OCI-M2 (cell line): ENCODE data around the gene CASZ1.

ENCODE experiments used
- DNase-seq: peaks from one replicate; lab custom pipeline; 2025; ENCODE audit not compliant: unreplicated experiment; lab: John Stamatoyannopoulos, UW

The CASZ1 gene

DNA sequence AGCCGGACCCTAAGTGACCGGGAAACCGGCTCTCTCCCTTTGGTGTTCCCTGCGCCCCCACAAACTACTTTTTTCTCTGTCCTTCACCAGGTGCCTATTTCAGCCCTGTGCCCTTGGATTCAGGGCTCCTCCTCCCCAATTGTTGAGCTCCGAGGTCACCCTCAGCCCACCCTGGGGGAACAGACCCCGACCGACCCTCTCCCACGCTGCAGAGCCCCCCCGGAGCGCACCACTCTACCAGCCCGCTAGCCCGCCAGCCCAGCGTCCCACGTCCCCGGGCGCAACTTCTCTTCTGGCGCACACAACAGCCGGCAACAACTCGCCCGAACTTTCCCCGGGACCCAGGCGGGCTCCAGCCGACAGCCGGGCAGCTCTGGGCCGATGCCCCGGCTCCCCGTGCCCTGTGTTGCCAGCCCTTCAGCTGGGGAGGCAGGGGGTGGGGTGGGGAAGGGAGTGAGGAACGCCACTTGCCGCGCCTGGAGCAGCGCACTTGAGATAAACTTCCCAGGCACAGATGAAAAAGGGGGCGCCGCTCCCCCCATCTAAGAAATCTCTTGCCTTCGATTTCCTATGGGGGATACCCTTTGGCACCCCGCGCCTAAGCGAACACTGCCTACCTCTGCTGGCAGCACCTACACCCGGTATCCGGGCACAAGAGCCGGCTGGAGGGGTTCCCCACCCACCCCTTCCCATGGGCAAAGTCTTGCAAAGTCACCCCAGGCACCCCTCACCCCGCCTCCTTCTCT lies 997 bp downstream of the CASZ1 start:
- DNase-seq, result no peak

DNA sequence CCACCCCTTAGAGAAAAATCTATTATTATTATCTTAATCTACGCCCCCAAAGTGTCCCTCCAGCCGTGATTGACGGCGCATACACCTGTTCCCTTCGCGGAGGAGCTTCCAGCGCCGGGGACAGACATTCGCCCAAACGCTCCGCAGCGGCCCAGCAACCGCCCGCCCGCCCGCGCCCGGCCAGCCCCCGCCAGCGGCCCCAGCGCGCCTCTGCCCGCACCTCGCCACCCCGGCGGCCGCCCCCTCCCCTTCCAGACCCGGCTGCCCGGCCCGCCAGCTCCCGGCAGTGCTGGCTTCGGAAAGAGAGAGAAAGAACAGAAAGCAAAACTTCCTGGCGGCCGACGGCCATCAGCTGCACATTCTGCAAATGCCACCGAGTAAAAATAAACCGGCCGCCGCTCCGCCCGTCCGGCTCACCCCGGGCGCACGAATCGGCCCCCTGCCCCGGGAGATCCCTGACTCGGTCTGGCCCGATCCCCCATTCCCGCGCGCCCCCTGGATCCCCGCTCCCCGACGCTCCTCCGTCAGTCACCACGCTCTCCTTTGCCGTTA lies 1.6 kb downstream of the CASZ1 start:
- no peak for DNase-seq

GRCh38 chr1:10793129-10793651 lies 3.3 kb downstream of the CASZ1 start:
- DNase-seq, result no peak

DNA sequence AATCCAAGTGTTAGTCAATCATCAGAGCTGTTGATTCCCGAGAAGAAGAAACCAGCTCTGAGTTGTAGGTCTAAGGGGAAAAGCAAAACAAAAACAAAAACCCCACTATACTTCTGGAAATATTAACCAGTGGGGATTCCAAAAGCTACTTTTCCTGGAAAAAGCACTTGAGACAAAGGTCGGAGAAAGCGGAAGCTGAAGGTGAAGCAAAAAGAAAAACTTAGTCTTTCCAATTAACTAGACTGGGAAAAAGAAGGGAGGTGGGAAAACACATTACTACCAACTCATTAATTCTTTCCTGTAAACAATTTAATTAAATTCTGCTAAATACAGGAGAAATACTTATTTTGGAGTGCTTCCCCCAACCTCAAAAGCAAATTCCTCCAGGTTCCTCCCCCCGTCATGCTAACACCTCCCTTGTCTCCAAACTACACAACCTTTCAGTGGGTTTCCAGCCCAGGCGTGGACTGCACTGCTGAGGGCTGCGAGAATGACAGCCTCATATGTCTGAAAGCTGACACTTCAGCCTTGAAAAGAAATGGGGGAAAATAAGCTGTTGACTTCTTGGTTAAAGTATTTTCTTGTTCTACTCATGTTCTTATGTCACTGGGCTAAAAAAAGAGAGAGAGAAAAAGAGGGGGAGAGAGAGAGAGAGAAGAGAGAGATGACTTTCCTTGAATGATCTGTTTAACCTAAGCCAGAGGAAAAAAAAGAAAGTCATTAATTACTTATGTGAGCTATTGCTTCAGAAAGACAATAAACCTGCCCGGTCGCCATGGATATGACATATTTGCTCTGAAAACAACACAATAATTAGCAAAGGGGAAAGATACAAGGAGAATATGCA lies 5.1 kb downstream of the CASZ1 start:
- no peak for DNase-seq

DNA sequence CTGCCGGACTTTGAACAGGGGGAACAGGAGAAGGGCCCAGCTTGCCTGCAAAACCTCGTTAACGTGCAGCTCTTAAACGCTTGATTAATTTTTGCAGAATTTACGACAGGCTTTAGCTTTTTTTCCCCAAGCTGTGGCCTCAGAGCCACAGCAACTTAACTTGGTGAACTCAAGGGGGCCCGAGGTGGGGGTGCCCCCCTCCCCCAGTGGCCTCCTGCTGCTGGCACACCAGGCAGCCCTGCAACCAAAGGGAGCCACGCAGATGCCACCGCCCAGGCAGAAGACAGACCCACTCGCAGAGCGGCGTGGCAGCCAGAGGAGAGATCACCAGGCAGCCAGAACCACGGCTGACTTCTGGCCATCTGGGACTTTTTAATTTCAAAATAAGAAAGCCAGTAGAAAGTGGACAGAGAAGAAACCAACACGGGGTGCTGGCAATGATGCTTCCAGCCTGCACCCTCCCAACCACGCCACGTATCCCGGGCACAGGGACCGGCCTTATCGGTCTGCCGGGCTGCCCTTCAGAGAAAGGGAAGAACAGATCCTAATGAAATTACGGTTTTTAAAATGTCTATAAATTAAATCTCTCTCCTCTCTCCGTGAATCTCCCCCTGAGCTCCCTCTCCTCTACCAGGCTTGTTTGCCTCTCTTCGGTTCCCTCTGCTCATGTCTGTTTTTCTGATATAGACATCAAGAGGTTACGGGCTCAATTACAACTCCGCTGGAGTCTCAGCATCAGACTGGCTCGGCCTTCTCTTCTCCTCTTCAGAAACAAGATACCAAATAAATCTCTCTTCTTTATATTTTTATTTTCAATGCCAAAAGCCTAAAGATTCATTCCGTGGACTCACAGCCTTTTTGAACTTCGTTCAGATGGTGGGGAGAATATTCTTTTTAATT lies 6.4 kb downstream of the CASZ1 start:
- no peak for DNase-seq

GRCh38 chr1:10789047-10789791 lies 7.2 kb downstream of the CASZ1 start:
- no peak for DNase-seq

- no peak for DNase-seq
Measured at GRCh38 chr1:10788592-10789006, 7.8 kb downstream of the CASZ1 start.

DNA sequence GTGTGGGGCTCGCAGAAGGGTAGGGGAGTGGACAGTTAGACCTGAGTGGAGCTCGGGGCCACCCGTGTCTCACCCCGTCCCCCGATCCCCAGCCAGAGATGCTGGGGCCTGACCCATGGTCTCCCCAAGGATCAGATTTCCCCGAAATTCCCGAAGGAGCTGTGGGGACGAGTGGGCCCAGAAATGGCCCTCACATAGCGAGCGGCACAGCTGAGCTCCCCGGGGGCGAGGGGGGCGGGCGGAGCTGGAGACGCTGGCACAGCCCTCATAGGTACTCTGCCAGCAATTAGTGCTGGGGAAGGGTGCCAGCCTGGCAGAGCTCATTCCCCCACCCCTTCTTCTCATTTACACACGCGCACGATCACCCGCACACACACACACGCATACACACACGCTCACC lies 9.2 kb downstream of the CASZ1 start:
- no peak for DNase-seq

GRCh38 chr1:10785728-10786638 lies 10.5 kb downstream of the CASZ1 start:
- DNase-seq, result no peak

- no peak for DNase-seq
Measured at GRCh38 chr1:10784998-10785727, 11.3 kb downstream of the CASZ1 start.

DNA sequence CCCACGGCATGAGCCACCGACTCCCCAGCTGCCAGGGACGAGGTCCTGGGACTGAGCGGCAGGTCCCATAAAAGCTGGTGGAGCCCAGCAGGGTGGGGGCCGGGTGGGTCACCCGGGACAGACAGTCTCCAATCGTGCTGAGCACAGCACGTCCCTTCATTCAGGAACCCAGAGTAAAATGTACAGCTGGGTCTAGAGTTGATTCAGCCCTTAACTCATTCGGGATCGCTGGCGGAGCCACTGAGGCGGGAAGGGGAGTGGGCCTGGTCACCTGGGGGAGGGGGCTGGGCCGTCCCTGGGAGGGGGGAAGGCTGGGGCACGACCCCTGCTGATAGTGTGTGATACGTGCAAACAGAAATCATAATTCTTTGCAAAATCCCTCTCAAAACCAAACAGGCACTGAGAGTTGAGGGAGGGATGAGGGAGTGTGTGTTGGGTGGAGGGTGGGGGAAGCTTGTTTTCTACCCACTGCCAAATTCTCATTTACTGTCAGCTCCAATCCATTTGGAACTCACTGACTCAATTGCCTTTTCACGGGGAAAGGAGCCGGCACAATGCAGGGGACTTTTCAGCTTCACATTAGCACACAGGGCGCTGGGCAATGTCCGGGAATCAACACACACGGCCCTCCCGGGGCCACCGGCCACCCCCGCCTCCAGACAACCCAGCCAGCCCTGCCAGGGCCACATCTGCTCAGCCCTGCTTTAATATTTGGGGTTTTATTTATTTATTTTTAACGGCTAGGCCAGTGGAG lies 13.8 kb downstream of the CASZ1 start:
- no peak for DNase-seq

DNA sequence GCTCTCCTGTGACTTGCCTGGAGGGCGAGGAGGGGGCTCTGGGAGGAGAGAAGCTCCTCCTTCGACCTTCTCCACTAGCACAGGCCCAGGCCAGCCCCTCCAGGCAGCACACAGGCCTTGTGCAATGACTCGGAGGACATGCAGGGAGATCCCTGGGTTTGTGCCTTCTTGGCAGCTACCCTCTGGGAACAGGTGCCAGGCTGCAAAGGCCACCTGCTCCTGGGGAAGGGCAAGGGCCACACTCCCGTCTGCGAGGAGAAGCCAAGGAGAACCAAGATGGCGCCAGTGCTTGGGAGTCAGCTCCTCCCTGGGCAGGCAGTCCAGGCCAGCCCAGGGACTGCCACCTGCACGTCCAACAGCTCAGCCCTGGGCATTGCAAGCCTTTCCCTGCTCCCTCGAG lies 15.3 kb downstream of the CASZ1 start:
- DNase-seq, result no peak

DNA sequence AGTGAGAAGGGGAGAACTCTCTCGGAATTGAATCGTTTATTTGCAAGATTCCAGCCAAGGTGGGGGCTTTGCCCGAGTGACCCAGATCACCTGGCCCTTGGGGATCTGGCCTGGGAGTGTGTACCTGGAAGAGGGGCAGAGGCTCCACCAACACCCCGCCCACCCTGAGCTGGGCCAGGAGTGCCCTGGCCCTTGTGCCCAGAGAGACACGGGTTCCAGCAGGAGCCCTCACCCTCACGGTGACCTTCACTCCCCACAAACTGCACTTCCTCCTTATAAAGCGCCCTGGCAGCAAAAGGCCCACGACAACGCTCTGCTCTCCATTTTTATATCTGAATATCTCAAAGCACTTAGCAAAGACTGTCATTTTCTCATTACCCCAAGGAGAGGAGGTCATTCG lies 16.6 kb downstream of the CASZ1 start:
- DNase-seq, result no peak

DNA sequence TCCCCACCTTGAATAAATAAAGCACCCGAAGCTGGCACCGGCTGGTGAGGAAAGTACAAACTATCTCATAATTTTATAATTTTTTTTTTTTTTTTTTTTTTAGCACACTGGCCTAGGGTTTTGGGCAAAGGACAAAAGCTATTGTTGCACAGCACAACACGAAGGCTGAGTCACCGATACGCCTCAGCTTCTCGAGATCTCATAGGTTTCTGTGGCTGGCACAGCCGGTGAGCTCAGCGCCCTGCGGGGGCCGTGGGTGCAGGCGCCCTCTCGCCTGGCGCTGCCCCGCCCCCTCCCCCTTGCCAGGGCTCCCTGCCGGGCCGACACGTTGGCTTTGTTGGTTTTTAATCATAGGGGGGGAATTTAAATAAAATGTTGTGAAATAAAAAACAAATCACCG lies 17.2 kb downstream of the CASZ1 start:
- DNase-seq, result no peak

GRCh38 chr1:10778640-10779039 lies 17.8 kb downstream of the CASZ1 start:
- DNase-seq, result no peak

GRCh38 chr1:10777749-10778574 lies 18.5 kb downstream of the CASZ1 start:
- DNase-seq, result no peak
